GM12872 (cell line): Measurements from ENCODE around the gene FBLN2.
A peak's percentile ranks its signal among the peaks of the same experiment; 100 is the strongest.

ENCODE experiments used
- CTCF ChIP-seq: IDR thresholded peaks from 3 replicates; pipeline ENCODE4 v1.5.1; 2011; ENCODE audit warnings: low read depth, mild to moderate bottlenecking, low read length, moderate library complexity; ENCODE audit not compliant: insufficient read depth

The FBLN2 gene

GRCh38 chr3:13652728-13653127 is 103.8 kb downstream of the FBLN2 start:
- no peak for TF ChIP-seq CTCF

- no peak for TF ChIP-seq CTCF
Observed at GRCh38 chr3:13653631-13654279, 104.8 kb downstream of the FBLN2 start.

GRCh38 chr3:13654330-13655060 is 105.6 kb downstream of the FBLN2 start:
- no peak for TF ChIP-seq CTCF

- peak; percentile 29; the same call in 1 of the 3 replicates for TF ChIP-seq CTCF
Observed at GRCh38 chr3:13655061-13655913, 106.4 kb downstream of the FBLN2 start.

GRCh38 chr3:13656584-13657301 is 107.8 kb downstream of the FBLN2 start:
- peak; percentile 30; the same call in 2 of the 3 replicates for TF ChIP-seq CTCF

GRCh38 chr3:13657660-13658435 is 108.9 kb downstream of the FBLN2 start:
- TF ChIP-seq CTCF: peak; percentile 90
